ENCODE results near the gene KSR1.
"Not testable (repeated sequence)": the region's sequence is repeated elsewhere in the genome, so short reads cannot be mapped to it uniquely, and the experiment has no call there.

The KSR1 gene

DNA sequence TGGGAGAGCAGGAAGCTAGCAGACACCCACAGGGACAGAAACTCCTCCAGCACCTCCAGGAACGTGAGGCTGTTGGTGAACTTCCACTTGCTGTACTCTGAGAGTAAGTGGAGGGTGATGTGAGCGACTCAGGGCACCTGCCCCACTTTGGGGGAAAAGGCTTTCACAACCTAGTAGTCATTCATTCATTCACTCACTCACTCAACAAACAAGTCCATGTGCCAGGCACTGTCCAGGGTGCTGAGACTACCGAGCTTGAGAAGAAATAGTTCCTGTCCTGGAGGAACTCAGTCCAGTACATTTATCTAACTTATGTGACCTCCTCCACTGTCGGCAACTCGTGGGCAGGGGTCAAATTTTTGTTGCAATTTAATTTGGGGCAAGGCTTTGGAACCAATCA lies 201.4 kb downstream of the KSR1 start:
- DNase-seq (ENCODE audit: low read depth): peak; percentile 16

DNA sequence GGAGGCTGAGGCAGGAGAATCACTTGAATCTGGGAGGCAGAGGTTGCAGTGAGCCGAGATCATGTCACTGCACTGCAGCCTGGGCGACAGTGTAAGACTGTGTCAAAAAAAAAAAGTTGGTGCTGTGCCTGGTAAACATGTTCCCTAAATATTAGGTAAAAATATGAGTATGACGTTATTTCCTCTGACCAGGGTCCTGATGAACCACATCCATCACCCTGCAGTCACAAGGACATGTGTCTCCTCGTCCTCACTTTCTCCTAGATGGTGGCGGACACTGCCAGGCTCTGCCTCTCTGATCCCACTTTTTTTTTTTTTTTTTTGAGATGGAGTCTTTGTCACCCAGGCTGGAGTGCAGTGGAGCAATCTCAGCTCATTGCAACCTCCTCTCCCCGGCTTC lies 203.4 kb downstream of the KSR1 start:
- no peak for DNase-seq (ENCODE audit: low read depth)

DNA sequence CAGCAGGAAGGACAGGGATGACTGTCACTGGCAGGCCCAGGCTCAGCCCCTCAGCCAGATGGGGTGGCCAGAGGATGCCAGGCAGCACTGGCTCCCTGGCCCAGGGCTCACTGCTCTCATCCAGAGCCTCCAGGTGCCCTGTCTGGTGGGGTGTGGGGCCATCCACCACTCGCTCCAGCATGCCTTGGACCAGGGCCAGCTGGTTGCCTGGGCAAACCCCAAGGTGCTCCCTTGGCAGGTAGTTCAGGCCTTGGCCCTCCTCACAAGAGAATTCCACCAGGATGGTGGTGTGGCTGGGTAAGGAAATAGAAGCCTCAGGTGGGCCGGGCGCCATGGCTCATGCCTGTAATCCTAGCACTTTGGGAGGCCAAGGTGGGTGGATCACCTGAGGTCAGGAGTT lies 204.2 kb downstream of the KSR1 start:
- no peak for DNase-seq (ENCODE audit: low read depth)

DNA sequence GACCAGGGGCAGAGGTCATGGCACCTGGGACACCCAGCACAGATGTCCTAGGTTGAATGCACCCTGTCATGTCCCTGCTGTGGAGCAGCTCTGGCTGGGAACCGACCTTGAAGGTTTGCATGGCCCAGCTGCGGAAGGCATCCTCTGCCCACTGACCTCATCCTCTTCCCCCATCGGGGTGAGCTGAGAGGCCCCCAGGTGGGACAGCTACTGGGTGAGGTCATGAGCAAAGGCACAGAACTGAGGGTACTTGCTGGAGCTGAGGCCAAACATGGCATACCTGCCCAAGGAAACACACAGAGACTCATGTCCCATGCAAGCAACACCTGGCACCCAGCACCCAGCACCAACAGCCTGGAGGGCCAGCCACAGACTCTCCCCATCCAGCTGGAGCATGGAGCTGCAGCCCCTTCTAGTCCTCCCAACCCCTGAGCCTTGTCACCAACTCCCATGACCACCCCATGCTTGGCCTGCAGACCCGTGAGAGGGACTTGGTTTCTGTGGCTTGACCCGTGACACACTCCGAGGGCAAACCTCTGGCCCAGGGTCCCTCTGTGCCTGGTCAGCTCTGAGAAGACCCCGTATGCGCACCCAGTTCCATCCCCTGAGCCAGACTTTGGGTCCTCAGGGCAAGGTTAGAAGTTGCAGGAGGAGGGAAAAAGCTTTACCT lies 207.8 kb downstream of the KSR1 start:
- no peak for DNase-seq (ENCODE audit: low read depth)

DNA sequence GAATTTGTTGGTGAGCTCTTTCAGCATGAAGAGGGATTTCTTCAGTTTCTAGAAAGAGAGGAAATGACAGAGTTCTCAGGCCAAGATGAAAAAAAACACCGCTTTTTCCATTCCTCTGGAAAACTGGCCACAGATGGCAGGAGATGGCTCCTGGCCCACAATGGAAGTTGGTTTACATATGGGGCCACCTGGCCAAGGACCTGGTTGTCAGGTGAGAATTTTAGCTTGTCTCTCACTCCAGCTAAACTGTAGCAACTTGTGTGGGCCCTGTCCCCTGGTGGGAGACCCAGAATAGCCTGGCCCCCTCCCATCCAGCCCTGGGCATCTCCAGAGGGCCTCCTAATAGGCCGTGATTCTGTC lies 208.3 kb downstream of the KSR1 start:
- DNase-seq (ENCODE audit: low read depth): no peak

DNA sequence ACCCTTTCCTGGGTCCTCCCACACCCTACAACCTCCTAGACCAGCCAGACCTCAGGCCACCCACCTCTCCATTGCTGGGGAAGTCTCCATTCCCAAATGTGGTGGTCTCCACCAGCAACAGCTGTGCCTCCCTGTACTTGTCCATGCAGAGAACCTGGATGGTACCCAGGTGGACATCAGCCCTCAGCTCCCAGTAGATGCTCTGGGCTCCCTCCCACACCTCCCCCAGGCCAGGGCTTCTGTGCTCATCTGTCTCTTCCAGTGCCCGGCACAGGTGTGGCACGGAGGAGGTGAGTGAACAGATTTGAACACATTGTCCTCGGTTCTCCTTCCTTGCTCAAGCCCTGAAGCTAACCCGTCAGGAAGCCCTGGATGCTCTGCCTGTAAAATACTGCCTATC lies 209.3 kb downstream of the KSR1 start:
- DNase-seq (ENCODE audit: low read depth): no peak

DNA sequence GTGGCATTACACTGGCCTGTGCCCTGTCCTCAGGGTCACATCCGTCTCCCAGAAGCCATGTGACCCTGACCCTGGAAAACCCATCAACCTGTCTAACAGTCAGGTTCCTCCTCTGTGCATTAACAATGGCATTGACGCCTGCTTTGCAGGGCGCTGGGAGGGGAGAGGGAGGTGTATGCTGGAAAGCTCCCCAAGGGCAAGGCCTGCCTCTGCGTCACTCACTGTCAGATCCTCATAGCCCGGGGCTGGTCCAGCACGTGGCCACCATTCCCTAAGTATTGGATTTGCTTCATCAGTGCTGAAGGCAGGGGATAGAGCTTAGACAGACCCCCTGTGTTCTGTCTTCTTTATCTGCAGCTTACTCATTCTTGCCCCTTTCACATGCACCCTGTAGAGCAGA lies 210.0 kb downstream of the KSR1 start:
- DNase-seq (ENCODE audit: low read depth): not testable (repeated sequence)

DNA sequence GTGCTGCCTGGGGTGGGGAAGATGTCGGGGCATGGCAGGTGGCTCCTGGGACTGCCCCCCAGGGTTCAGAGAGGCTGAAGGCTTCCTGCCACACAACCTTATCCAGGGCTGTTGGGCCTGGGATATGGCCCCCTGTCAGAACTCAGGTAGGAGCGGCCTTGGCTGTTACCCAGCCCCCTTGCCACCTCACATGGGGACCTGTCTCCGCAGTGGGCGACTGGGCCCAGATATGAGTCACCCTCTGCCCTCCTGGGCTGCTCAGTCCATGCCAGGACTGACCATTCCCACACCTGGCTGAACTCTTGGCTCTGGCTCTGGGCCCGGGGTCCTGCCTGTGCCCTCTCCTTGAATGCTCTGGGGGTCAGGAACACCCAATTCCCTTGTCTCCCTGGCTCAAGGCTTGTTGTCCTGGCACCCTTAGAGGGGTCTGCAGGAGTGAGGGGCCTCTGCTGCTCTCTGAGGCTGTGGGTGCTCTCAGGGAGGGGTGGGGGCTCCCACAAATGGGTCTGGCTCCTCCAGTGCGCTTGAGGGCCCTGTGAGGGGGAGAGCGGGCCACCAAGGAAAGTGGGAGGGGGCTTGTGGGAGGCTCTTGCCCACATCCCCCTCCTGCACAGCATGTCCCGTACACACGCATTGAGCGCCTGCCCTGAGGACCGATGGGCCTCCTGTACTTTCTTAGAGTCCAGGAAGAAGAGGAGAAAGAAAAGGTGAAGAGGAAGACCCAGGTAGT lies 210.7 kb downstream of the KSR1 start:
- DNase-seq (ENCODE audit: low read depth): no peak

DNA sequence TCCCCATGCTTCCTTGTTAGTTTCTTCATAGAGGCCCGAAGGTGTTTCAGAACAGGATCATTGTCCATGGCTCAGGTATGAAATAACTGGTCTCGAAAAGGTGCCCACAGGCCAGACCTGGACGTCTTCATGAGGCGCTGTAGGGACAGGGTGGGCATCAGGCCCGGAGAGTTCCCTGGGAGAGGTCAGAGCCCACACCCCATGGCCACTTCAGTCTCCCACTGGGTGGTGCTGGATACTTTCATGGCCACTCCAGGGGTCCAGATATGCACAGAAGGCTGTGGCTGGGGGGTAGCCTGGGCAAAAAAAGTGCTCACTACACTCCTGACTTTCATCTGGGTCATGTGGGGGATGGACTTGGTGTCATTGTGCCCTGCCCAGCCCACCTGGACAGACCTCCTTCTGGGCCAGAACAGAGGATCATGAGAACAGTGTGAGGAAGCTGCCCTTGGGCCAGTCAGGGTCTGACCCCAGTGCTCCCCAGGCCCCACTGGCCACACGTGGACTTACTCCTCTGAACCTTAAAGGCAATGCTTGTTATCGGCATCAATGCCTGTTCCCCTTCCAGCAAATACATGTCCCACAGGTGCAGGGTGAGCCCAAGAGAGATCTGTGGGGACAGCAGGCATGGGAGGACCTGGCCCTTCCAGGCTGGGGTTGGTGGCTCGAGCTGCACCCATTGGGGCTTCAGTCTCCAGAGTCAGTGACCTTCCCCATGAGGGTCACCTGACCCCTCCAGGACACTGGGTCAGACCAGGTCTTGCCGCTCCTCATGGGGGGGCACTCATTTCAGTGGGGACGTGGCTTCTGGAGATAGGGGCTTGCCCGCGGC lies 211.6 kb downstream of the KSR1 start:
- DNase-seq (ENCODE audit: low read depth): no peak

DNA sequence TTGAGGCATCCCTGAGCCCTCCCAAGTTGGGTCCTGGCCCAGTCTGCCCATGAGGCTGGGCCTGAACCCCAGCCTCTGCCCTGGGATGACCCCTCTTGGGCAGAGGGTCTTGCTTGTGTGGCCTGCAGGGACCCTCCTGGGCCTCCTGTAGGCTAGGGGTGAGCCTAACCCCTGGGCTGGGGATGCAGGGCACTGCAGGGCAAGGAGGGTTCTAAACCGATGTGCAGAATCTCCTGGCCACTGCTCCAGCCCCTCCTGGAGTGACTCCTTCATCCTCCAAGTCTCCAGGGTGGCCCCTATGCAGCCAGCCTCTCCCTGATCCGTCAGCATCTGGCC lies 212.2 kb downstream of the KSR1 start:
- no peak for DNase-seq (ENCODE audit: low read depth)

DNA sequence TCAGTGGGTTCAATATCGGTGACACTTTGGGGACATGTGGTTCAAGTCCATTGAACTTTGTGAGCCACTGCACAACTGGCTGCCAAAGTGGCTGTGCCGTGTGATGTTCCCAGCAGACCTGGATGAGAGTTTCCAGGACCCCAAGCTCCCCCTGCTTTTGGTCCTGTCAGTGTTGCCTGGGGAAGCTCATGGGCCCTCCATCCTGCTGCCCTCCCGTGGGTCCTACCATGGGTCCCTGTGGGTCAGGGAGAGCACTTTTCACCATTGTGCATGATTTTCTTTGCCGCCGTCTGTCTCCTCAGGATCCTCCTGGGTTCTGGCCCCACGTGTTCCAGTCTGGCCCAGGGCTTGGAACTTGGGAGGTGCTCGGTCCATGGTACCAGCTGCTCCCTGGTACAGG lies 212.9 kb downstream of the KSR1 start:
- DNase-seq (ENCODE audit: low read depth): no peak

DNA sequence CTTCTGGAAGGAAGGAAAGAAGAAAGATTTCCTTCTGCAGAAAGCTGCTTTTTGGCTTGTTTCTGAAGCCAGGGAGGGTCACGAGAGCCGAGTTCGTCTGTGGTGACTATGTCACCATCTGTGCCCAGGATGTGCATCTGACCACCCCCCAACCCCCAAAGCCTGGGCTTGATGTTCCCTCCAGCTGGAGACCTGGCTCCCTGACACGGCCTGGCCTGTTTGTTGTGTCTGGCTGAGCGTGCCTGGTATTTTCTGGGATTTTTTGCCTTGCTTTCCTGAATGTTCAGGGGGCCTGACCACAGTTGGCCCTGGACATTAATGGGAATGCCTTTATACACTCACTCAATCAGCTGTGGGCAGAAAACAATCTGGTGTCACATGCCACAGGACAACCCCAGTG lies 213.6 kb downstream of the KSR1 start:
- no peak for DNase-seq (ENCODE audit: low read depth)

DNA sequence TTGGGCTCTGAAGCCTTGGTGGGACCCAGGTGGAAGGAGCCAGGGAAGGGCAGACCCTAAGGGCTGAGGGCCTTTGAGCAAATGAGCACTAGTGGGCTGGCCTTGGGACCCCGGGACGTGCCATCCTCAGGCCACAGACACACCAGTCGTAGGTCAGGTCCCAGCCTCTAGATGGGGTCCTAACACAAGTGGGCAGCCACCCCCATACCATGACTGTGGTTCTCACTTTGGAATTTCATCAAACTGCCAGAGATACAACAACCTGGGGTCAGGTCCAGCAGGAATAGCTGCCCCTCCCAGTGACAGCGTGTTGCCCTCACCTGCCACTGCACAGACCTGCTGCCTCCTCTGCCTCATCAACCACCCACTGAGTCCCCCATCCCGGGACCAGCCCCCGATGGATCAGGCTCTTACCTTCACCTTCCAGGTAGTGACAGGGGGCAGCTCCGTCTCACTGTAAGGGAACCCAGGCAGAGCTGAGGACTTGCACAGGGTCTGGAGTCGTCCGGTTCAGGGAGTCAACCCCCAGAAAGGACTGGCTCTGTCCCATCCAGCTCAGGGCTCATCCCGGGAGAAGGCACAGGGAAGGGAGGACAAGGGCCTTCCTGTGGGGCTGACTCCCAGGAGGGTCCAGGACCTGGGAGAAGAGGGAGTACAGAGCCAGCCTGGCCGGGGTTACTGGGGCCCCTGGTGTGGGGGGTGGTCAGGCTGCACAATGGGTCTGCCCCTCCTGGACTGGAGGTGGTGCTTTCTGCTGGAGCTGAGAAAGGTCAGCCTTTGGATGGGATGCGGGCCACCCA lies 214.7 kb downstream of the KSR1 start:
- DNase-seq (ENCODE audit: low read depth): no peak

DNA sequence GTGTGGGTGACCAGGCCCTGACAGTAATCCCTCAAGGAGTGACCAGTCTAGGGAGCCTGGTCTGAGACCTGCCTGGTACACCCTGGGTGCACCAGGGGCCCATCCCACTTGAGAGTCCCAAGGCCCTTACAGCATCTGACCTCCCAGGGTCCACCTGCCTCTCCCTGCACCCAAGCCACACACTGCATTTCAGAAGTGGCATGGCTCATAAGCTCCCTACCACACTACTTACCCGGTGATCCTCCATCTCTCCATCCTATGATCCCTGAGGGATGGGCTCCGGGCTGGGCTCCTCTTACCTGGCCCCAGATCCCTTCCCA lies 215.3 kb downstream of the KSR1 start:
- DNase-seq (ENCODE audit: low read depth): no peak

DNA sequence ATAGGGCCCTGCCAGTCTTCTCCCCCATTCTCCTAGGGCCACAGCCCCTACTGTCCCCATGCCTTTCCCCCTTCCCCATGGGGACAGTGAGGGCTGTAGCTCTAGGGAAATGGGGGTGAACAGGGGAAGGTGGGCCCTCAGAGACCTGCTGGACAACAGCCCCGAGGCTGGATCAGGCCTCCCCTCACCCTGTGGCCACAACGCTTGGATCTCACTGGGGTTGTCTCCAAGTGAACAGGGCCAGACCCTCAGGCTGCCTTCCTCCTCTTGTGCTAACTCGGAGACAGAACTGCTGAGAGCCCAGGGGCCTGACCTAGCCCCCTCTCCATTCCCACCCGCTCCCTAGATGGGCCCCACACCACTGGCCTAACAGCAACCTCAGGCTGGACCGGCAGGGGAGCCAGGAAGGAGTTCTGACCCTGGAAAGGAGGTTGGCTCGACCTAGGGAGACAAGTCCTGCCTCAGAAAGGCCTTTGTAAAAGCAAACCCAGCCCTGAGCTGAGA lies 215.8 kb downstream of the KSR1 start:
- DNase-seq (ENCODE audit: low read depth): not testable (repeated sequence)

DNA sequence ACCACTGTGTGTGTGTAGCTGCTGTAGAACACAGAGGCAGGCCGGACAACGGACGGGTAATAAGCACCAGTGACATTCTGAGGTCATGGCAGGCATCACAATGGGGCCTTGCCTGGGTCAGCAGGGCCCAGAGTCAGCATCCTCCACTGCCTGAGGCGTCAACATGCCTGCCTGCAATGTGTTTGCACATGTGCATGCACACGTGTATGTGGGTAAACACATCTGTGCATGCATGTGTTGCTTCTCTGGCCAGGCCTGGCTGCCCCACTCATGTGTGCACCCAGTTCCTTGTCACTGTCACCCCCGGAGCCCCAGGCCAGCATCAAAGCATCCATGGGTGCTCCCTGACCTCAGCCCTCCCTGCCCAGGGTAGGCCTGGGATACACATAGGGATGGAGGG lies 218.1 kb downstream of the KSR1 start:
- DNase-seq (ENCODE audit: low read depth): no peak
